GM23248 (cell line): ENCODE results near the gene ARL14EP.

Experiments used
- EZH2 ChIP-seq: fragments of 200-600 bp; sonication (generic); IDR thresholded peaks from 2 replicates; pipeline ENCODE4 v1.6.1; 2018; ENCODE audit warnings: antibody characterized with exemption, mild to moderate bottlenecking; ENCODE audit not compliant: insufficient read depth, poor library complexity, severe bottlenecking
- EZH2phosphoT487 ChIP-seq: fragments of 200-600 bp; sonication (generic); IDR thresholded peaks from 2 replicates; pipeline ENCODE4 v1.6.1; 2018; ENCODE audit warnings: antibody characterized with exemption, moderate library complexity, mild to moderate bottlenecking, low read depth; ENCODE audit not compliant: insufficient read depth

- TF ChIP-seq EZH2phosphoT487 (no peak), EZH2 (no peak)
Measured at GRCh38 chr11:30365793-30366517, 43.1 kb downstream of the ARL14EP start.
